HG03575 (cell line): ENCODE data around the gene BIRC6.
"Not testable (repeated sequence)": the region's sequence is repeated elsewhere in the genome, so short reads cannot be mapped to it uniquely, and the experiment has no call there.

Experiments
- ATAC-seq: cut with Tn5 transposase; IDR thresholded peaks from one replicate; pipeline ENCODE4 v1.9.1; 2021; ENCODE audit not compliant: unreplicated experiment, insufficient number of reproducible peaks, low FRiP score; ENCODE audit errors: extremely low read depth

Gene BIRC6

GRCh38 chr2:32356681-32357317 lies at the start of gene BIRC6:
BIRC6 (plus strand) TSS chr2:32357023; CDS start chr2:32357162, 139 bp downstream.
- ATAC-seq = peak; percentile 47

GRCh38 chr2:32310577-32310976 lies 46.2 kb upstream of the BIRC6 start:
- no peak for ATAC-seq

- no peak for ATAC-seq
Observed at GRCh38 chr2:32314886-32315285, 41.9 kb upstream of the BIRC6 start.

- ATAC-seq = not testable (repeated sequence)
Observed at GRCh38 chr2:32328679-32329078, 28.1 kb upstream of the BIRC6 start.

- ATAC-seq = not testable (repeated sequence)
Observed at GRCh38 chr2:32329180-32329980, 27.4 kb upstream of the BIRC6 start.

GRCh38 chr2:32330136-32330535 lies 26.7 kb upstream of the BIRC6 start:
- ATAC-seq = no peak

- ATAC-seq = no peak
Observed at GRCh38 chr2:32342801-32343200, 14.0 kb upstream of the BIRC6 start.

- ATAC-seq = not testable (repeated sequence)
Observed at GRCh38 chr2:32350797-32351196, 6.0 kb upstream of the BIRC6 start.

GRCh38 chr2:32355976-32356680 lies 695 bp upstream of the BIRC6 start:
- ATAC-seq = no peak

GRCh38 chr2:32357318-32358110 lies 691 bp downstream of the BIRC6 start:
- no peak for ATAC-seq

GRCh38 chr2:32358111-32358482 lies 1.3 kb downstream of the BIRC6 start:
- ATAC-seq = no peak

GRCh38 chr2:32360416-32360815 lies 3.6 kb downstream of the BIRC6 start:
- no peak for ATAC-seq

- ATAC-seq = not testable (repeated sequence)
Observed at GRCh38 chr2:32362997-32363396, 6.2 kb downstream of the BIRC6 start.

GRCh38 chr2:32363597-32363996 lies 6.8 kb downstream of the BIRC6 start:
- no peak for ATAC-seq

- ATAC-seq = not testable (repeated sequence)
Observed at GRCh38 chr2:32364290-32364689, 7.5 kb downstream of the BIRC6 start.

- not testable (repeated sequence) for ATAC-seq
Observed at GRCh38 chr2:32365679-32366078, 8.9 kb downstream of the BIRC6 start.

- ATAC-seq = no peak
Observed at GRCh38 chr2:32366595-32366994, 9.8 kb downstream of the BIRC6 start.

GRCh38 chr2:32369222-32369621 lies 12.4 kb downstream of the BIRC6 start:
- no peak for ATAC-seq

- not testable (repeated sequence) for ATAC-seq
Observed at GRCh38 chr2:32370942-32371341, 14.1 kb downstream of the BIRC6 start.
